Lung (tissue), 12 donors: ENCODE data around the gene SYNPR. TPM values are rescaled to one million over a fixed set of nuclear protein-coding genes. Genes with fewer than 3 reads are reported as not detected.

Experiments used
- ATAC-seq: fragments of 200-7000 bp; cut with Tn5 transposase; one replicate; pipeline ENCODE4 v1.9.1; 2020; ENCODE audit warnings: moderate number of reproducible peaks; ENCODE audit not compliant: insufficient read depth, low FRiP score
- DNase-seq, 3 donors: peaks; one replicate each; pipeline ENCODE4 v3.0.0-alpha.2; 2013 to 2017
- H3K27ac ChIP-seq, 2 donors: one replicate each; pipeline ENCODE4 v1.5.1; 2013; ENCODE audit warnings: mild to moderate bottlenecking in 2 of 2, moderate library complexity in 2 of 2, control low read depth in 1 of 2, inconsistent platforms in 1 of 2, low read depth in 1 of 2, low read length in 1 of 2
- H3K27me3 ChIP-seq, 3 donors: one replicate each; pipeline ENCODE4 v1.5.1; 2013; ENCODE audit warnings: low read length in 2 of 3; ENCODE audit not compliant: control insufficient read depth in 3 of 3, insufficient read depth in 3 of 3
- H3K36me3 ChIP-seq, 4 donors: one replicate each; pipeline ENCODE4 v1.5.1; 2013; ENCODE audit warnings: low read length in 4 of 4, mild to moderate bottlenecking in 1 of 4, moderate library complexity in 1 of 4; ENCODE audit not compliant: control insufficient read depth in 4 of 4, insufficient read depth in 4 of 4
- H3K4me1 ChIP-seq, 5 donors: one replicate each; pipeline ENCODE4 v1.5.1; 2013; ENCODE audit warnings: low read length in 5 of 5, mild to moderate bottlenecking in 2 of 5, moderate library complexity in 1 of 5; ENCODE audit not compliant: control insufficient read depth in 5 of 5, insufficient read depth in 5 of 5
- H3K4me3 ChIP-seq: one replicate; pipeline ENCODE4 v1.5.1; 2013; ENCODE audit warnings: mild to moderate bottlenecking, control low read depth, moderate library complexity
- H3K9ac ChIP-seq, 2 donors: one replicate each; pipeline ENCODE4 v1.5.1; 2013; ENCODE audit warnings: low read length in 2 of 2, control low read depth in 1 of 2; ENCODE audit not compliant: insufficient read depth in 1 of 2
- H3K9me3 ChIP-seq, 4 donors: one replicate each; pipeline ENCODE4 v1.5.1; 2013; ENCODE audit warnings: low read length in 3 of 4, mild to moderate bottlenecking in 1 of 4, moderate library complexity in 1 of 4; ENCODE audit not compliant: control insufficient read depth in 4 of 4, insufficient read depth in 3 of 4
- WGBS, 2 donors: extraction: QIAGEN DNeasy Blood & Tissue Kit; methylation state at CpG; one replicate each; pipeline ENCODE4 v1.1.7; 2013; 5-methylcytosine and 5-hydroxymethylcytosine counted together
- polyA plus RNA-seq, 2 donors: library from polyadenylated mRNA; stranded (reverse); fragments of 200-250 nt; gene quantifications; one replicate each; pipeline ENCODE4 v1.2.1, GENCODE V29; 2013
- total RNA-seq, 2 donors: library from RNA; depleted of rRNA in 1 of 2; stranded (reverse); fragments of >200 nt in 1 of 2; gene quantifications; one replicate each; pipeline ENCODE4 v1.2.1, GENCODE V29; 2014 to 2021
- TF ChIP-seq, protein P1 (sequence below): IDR thresholded peaks from 2 replicates; pipeline ENCODE4 v1.5.1; 2012; ENCODE audit warnings: mild to moderate bottlenecking; ENCODE audit errors: control extremely low read depth, extremely low read depth
- donor health status: control.
- donor health status: control.
- donor health status: Bipolar disorder and iron deficiency.
- donor health status: healthy.
- donor health status: DM: yes; HTN: yes; CAD: no.

The SYNPR gene
- total and polyA plus RNA-seq, 4 donors: 0.43 TPM; not detected in 3

DNA sequence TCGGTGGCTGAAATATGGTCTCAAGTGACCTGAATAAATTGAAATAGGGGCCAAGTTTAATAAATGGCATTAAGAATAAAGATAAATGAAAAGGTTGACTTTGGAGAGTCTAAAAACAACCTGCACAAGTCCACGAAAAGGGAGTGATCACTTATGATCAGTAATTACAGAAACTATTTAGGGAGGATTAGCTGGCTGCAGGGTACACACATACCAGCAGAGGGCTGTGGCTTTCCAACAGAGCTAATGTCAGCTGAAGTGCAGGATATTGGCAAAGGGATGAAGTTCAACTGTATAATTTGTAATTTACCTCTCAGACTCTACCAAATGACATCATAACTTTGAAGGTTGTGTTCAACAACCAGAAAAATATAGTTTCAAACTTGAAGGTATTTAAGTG lies 86.8 kb downstream of the SYNPR start:
- WGBS, 2 donors: 67 to 86% methylated on average over 2 of the region's 2 CpGs

DNA sequence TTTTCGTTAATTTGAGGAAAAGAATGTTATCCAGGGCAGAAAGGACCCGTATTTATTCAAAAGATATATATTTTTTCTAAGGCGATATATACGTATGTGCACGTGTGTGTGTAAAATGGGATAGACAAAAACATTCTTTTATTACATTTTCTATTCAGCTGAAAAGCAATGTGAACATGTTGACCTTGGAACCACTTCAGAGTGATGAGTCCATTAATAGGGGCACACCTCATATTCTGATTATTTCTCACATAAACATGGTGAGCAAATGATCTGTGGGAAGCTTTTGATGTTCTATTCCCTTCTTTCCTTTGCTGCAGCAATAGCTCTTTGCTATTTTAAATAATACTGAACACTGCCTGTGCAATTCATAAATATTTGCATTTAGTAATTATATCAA lies 87.6 kb downstream of the SYNPR start:
- 62 to 85% methylated on average over 5 of the region's 5 CpGs for WGBS, 2 donors
- H3K9ac ChIP-seq: no peak overlapping the region
- H3K36me3 ChIP-seq: no peaks in the 10 kb centered on the region
- no peaks in the 10 kb centered on the region for H3K27me3 ChIP-seq
- TF ChIP-seq, protein P1, sequence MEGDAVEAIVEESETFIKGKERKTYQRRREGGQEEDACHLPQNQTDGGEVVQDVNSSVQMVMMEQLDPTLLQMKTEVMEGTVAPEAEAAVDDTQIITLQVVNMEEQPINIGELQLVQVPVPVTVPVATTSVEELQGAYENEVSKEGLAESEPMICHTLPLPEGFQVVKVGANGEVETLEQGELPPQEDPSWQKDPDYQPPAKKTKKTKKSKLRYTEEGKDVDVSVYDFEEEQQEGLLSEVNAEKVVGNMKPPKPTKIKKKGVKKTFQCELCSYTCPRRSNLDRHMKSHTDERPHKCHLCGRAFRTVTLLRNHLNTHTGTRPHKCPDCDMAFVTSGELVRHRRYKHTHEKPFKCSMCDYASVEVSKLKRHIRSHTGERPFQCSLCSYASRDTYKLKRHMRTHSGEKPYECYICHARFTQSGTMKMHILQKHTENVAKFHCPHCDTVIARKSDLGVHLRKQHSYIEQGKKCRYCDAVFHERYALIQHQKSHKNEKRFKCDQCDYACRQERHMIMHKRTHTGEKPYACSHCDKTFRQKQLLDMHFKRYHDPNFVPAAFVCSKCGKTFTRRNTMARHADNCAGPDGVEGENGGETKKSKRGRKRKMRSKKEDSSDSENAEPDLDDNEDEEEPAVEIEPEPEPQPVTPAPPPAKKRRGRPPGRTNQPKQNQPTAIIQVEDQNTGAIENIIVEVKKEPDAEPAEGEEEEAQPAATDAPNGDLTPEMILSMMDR: no peak
- DNase-seq: peak in 2 of 3 donors; percentile 75 to 80
- H3K4me3 ChIP-seq: no peak overlapping the region
- no peak for ATAC-seq
- peaks cover 0 to 5% (median 0%) of the 10 kb centered on the region in 5 donors for H3K4me1 ChIP-seq
- H3K9me3 ChIP-seq: no peaks in the 10 kb centered on the region
- no peak overlapping the region for H3K27ac ChIP-seq

More for the DNA sequence above, 86.8 kb downstream of the SYNPR start:
- H3K27ac ChIP-seq: no peak overlapping the region
- no peaks in the 10 kb centered on the region for H3K36me3 ChIP-seq
- H3K9ac ChIP-seq: no peak overlapping the region
- H3K9me3 ChIP-seq: no peaks in the 10 kb centered on the region
- DNase-seq (peak in 2 of 3 donors; percentile 31 to 44), ATAC-seq (no peak)
- H3K4me1 ChIP-seq: peaks cover 0 to 5% (median 0%) of the 10 kb centered on the region in 5 donors
- H3K27me3 ChIP-seq: no peaks in the 10 kb centered on the region
- TF ChIP-seq, protein P1: no peak
- no peak overlapping the region for H3K4me3 ChIP-seq

DNA sequence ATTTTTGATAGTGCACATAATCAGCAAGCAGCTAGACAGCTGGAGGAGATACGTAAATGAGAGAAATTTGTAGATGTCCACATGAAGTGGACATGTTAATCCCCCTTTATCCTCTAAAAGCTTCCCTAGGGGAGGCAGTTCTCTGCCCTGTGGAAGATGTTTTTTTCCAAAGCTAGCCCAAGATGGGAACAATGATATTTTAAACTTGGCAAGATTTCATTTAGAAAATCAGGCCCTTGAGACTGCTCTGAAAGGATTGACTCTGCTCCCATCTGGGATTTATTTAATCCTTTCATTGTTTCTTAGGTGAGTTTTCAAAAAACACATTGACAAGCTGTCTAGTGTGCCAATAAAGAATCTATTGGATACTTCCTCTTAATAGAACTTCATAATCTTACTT lies 92.0 kb downstream of the SYNPR start:
- no peak for DNase-seq
- 90 to 91% methylated on average over 1 of the region's 1 CpG for WGBS, 2 donors
- no peak overlapping the region for H3K27ac ChIP-seq
- ATAC-seq: no peak
- H3K27me3 ChIP-seq: no peaks in the 10 kb centered on the region
- no peak overlapping the region for H3K9ac ChIP-seq
- H3K36me3 ChIP-seq: no peaks in the 10 kb centered on the region
- H3K4me1 ChIP-seq: peaks cover 0 to 5% (median 0%) of the 10 kb centered on the region in 5 donors
- TF ChIP-seq, protein P1: no peak
- no peaks in the 10 kb centered on the region for H3K9me3 ChIP-seq
- no peak overlapping the region for H3K4me3 ChIP-seq

DNA sequence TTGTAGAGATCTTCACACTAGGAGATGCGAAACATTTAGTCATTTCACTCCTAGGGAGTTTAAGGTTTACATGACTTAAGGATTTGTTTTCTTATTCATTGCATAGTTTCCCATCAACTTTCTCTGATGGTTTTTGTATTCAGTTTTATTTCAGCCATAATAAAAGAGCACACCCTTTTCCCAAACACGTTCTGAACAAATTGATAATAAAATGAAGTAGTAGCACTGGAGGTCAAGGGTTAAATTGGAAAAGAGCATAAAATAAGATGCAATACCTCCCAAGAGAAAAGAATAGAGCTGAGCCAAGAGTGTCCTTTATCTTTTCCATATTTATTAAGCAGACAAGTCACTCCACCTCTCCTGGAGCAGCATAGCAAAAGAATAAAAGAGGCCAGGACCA lies 104.9 kb downstream of the SYNPR start:
- 76 to 77% methylated on average over 2 of the region's 2 CpGs for WGBS, 2 donors
- DNase-seq (no peak), ATAC-seq (no peak)
- Histone ChIP-seq H3K27me3 (no peaks in the 10 kb centered on the region), H3K9me3 (no peaks in the 10 kb centered on the region), H3K27ac (no peak overlapping the region), H3K9ac (no peak overlapping the region), H3K4me3 (no peak overlapping the region), H3K36me3 (no peaks in the 10 kb centered on the region), H3K4me1 (peaks cover 0 to 6% (median 0%) of the 10 kb centered on the region in 5 donors)
- TF ChIP-seq, protein P1: no peak
